GM12865 (cell line): ENCODE measurements around the gene PTPDC1.

Source experiments
- DNase-seq: peaks from one replicate; pipeline ENCODE4 v3.0.0; 2010; ENCODE audit warnings: low read depth
- H3K4me3 ChIP-seq: 2 replicates; pipeline ENCODE4 v1.5.1; 2011; ENCODE audit warnings: mild to moderate bottlenecking, low read depth, low read length, control low read depth
- TF ChIP-seq, protein P1 (sequence below): IDR thresholded peaks from 2 replicates; pipeline ENCODE4 v1.5.1; 2011; ENCODE audit warnings: low read length, control low read depth, low read depth, inconsistent platforms; ENCODE audit not compliant: insufficient read depth; ENCODE audit errors: missing control alignments

The PTPDC1 gene, protein sequence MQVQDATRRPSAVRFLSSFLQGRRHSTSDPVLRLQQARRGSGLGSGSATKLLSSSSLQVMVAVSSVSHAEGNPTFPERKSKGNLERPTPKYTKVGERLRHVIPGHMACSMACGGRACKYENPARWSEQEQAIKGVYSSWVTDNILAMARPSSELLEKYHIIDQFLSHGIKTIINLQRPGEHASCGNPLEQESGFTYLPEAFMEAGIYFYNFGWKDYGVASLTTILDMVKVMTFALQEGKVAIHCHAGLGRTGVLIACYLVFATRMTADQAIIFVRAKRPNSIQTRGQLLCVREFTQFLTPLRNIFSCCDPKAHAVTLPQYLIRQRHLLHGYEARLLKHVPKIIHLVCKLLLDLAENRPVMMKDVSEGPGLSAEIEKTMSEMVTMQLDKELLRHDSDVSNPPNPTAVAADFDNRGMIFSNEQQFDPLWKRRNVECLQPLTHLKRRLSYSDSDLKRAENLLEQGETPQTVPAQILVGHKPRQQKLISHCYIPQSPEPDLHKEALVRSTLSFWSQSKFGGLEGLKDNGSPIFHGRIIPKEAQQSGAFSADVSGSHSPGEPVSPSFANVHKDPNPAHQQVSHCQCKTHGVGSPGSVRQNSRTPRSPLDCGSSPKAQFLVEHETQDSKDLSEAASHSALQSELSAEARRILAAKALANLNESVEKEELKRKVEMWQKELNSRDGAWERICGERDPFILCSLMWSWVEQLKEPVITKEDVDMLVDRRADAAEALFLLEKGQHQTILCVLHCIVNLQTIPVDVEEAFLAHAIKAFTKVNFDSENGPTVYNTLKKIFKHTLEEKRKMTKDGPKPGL

DNA sequence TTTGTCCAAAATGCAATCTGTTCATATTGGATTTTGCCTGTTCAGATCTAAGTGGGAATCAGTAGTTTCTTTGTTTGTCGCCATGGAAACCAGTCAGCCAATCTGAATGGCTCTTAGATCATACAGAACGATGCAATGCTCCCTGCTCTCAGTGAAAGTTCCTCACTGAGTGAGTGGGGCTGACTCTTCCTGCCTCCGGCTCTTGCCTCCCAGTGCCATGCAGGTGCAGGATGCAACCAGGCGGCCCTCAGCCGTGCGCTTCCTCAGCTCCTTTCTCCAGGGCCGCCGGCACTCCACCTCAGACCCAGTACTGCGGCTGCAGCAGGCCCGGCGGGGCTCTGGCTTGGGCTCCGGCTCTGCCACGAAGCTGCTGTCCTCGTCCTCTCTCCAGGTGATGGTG, at the start of gene PTPDC1:
Gene PTPDC1, plus strand, starts transcription at position 151 of the 400 bp plus-strand sequence. Its CDS starts 67 bp downstream, at position 218.
- TF ChIP-seq, protein P1, sequence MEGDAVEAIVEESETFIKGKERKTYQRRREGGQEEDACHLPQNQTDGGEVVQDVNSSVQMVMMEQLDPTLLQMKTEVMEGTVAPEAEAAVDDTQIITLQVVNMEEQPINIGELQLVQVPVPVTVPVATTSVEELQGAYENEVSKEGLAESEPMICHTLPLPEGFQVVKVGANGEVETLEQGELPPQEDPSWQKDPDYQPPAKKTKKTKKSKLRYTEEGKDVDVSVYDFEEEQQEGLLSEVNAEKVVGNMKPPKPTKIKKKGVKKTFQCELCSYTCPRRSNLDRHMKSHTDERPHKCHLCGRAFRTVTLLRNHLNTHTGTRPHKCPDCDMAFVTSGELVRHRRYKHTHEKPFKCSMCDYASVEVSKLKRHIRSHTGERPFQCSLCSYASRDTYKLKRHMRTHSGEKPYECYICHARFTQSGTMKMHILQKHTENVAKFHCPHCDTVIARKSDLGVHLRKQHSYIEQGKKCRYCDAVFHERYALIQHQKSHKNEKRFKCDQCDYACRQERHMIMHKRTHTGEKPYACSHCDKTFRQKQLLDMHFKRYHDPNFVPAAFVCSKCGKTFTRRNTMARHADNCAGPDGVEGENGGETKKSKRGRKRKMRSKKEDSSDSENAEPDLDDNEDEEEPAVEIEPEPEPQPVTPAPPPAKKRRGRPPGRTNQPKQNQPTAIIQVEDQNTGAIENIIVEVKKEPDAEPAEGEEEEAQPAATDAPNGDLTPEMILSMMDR, result no peak
- no peak within 1 kb of the TSS for H3K4me3 ChIP-seq
- no peak for DNase-seq

DNA sequence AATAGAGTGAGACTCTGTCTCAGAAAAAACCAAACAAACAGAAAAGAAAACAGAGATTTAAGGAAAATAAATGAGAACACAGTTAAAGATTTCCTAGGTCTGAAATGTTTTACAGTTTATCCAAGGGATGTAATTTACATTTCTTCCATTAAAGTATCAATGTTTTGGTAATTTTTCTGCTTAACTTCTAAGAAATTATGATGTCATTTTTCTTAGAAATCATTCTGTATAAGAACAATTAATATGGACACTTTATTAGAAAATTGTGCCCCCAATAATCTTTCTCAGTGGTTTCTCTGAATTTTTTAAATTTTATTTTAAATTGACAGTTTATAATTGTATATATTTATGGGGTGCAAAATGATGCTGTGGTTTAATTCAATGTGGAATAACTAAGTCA, 49.8 kb upstream of the PTPDC1 start:
- H3K4me3 ChIP-seq, result no peak overlapping the region
- DNase-seq, result no peak
- TF ChIP-seq, protein P1, result no peak

DNA sequence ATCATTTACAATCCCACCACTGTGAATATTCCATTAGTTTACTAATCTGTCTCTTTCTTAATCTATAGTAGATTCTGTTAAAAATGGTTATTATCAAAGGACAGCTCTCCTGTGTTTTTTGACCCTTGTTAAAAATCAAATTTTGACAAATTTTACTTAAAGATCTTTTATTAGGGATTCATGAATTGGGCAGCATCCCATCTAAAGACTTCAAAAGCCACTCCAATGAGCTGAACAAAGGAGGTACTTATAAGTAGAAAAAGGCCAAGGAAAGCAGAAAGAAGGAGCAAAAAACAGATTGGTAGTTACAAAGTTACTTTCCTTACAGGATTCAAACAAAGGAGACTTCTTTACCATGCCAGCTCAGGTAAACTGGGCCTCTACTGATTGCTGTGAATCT, 44.5 kb upstream of the PTPDC1 start:
- H3K4me3 ChIP-seq, result no peak overlapping the region
- TF ChIP-seq, protein P1, result no peak

DNA sequence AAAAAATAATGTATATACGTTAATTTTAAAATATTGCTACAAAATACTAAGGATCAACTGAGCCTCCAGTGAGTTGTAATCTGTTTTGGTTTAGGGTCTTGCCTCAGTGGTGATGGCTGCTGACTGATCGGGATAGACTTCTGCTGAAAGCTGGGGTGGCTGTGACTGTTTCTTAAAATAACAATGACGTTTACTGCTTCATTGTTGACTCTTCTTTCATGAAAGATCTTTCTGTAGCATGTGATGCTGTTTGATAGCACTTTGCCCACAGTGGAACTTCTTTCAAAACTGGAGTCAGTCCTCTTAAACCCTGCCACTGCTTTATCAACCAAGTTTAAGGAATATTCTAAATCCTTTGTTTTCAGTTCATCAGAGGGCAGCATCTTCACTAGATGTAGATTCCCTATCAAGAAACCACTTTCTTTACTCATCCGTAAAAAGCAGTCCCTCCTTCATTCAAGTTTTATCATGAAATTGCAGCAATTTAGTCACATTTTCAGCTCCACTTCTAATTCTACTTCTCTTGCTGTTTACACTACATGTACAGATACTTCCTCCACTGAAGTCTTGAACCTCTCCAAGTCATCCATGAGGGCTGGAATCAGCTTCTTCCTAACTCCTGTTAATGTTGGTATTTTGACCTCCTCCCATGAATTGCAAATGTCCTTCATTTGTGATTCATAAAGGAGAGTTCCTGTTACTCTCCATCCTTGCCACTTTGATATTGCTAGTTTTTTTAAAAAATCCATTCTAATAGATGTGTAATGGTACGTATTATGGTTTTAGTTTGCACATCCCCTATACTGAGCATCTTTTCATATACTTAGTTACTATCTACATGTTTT, 41.5 kb upstream of the PTPDC1 start:
- TF ChIP-seq, protein P1, result no peak
- DNase-seq, result no peak
- no peak overlapping the region for H3K4me3 ChIP-seq

More for the DNA sequence above, 44.5 kb upstream of the PTPDC1 start:
- DNase-seq, result no peak

DNA sequence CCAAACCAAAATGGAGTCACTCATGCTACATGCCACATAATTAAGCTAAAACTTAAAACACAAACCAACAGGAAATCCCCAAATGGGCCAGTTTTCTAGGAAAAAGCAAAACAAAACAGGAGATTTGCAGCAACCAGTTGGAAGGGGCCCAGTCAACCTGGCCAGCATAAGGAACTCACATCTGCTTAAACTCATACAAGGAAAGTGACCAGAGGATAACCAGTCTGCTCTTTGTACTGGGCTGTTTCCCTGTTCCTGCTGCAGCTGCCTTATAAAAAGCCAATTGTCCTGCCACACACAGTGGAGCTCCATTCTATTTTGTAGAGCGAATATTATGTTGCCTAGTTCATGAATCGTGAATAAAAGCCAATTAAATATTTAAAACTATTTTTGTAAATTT, 29.5 kb upstream of the PTPDC1 start:
- H3K4me3 ChIP-seq, result no peak overlapping the region
- no peak for DNase-seq

DNA sequence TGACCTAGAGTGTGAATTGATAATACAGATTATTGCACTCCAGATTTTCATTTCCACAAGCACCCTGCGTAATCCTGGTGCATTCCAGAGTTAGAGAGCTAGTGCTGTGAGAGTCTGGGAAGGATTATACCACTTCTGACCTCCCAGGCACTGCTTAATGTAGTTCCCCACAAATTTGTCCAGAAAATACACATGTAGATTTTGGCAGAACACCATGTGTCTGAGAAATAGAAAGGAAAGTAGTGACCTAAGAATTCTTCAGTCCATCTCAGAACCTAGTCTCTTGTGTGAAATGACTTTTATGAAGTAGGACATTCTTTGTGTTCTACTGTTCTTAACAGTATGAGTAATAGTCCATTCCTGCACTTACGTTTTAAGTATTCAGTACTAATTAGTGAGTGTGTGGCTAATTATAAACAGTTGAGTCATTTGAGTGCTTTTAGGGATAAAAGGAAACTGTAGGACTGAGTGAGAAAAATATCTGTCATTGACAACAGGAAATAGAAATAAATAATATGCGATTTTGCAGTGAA, 27.8 kb upstream of the PTPDC1 start:
- DNase-seq, result peak; percentile 10
- TF ChIP-seq, protein P1, result no peak
- no peak overlapping the region for H3K4me3 ChIP-seq

More for the DNA sequence above, 29.5 kb upstream of the PTPDC1 start:
- TF ChIP-seq, protein P1, result no peak
